Measurements from ENCODE around the gene LDLR. TPM values are rescaled to one million over a fixed set of nuclear protein-coding genes. Genes with fewer than 3 reads are reported as not detected.
A peak's percentile ranks its signal among the peaks of the same experiment; 100 is the strongest.
"Not testable (repeated sequence)": the region's sequence is repeated elsewhere in the genome, so short reads cannot be mapped to it uniquely, and the experiment has no call there.

LDLR gene
- total RNA-seq, 1 experiment from 2014 or later, result 51.6 TPM

GRCh38 chr19:11105014-11105636 is 15.9 kb downstream of the LDLR start:
- no peak overlapping the region for H3K4me3 ChIP-seq
- H3K9me3 ChIP-seq (replicated peaks), result no peaks in the 10 kb centered on the region
- H3K27ac ChIP-seq, result no peak overlapping the region
- no peak for DNase-seq
- H3K27me3 ChIP-seq, result no peaks in the 10 kb centered on the region
- no peaks in the 10 kb centered on the region for H3K4me1 ChIP-seq
- H3K36me3 ChIP-seq, result peaks cover 95% of the 10 kb centered on the region

GRCh38 chr19:11106477-11106876 is 17.2 kb downstream of the LDLR start:
- H3K27ac ChIP-seq, result no peak overlapping the region
- peaks cover 99% of the 10 kb centered on the region for H3K36me3 ChIP-seq
- H3K9me3 ChIP-seq (replicated peaks), result no peaks in the 10 kb centered on the region

DNA sequence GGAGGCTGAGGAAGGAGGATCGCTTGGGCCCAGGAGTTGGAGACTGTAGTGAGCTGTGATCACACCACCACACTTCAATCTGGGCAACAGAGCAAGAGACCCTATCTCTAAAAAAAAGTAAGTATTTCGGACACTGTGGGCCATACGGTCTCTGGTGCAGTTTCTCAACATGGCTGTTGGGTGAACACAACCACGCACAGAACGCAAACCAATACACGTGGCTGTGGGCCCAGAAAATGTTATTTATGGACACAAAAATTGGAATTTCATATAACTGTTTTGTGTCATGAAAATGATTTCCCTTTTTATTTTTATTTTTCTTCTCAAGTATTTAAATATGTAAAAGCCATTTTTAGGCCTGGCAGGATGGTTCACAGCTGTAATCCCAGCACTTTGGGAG is 19.5 kb downstream of the LDLR start:
- H3K4me1 ChIP-seq, result no peaks in the 10 kb centered on the region
- no peak overlapping the region for H3K27ac ChIP-seq
- no peak overlapping the region for H3K4me3 ChIP-seq
- no peak for DNase-seq
- H3K9me3 ChIP-seq (replicated peaks), result no peaks in the 10 kb centered on the region
- H3K36me3 ChIP-seq, result peaks cover 92% of the 10 kb centered on the region
- no peaks in the 10 kb centered on the region for H3K27me3 ChIP-seq

More at GRCh38 chr19:11106477-11106876, 17.2 kb downstream of the LDLR start:
- H3K4me3 ChIP-seq, result no peak overlapping the region
- DNase-seq, result no peak
- no peaks in the 10 kb centered on the region for H3K27me3 ChIP-seq
- H3K4me1 ChIP-seq, result no peaks in the 10 kb centered on the region

DNA sequence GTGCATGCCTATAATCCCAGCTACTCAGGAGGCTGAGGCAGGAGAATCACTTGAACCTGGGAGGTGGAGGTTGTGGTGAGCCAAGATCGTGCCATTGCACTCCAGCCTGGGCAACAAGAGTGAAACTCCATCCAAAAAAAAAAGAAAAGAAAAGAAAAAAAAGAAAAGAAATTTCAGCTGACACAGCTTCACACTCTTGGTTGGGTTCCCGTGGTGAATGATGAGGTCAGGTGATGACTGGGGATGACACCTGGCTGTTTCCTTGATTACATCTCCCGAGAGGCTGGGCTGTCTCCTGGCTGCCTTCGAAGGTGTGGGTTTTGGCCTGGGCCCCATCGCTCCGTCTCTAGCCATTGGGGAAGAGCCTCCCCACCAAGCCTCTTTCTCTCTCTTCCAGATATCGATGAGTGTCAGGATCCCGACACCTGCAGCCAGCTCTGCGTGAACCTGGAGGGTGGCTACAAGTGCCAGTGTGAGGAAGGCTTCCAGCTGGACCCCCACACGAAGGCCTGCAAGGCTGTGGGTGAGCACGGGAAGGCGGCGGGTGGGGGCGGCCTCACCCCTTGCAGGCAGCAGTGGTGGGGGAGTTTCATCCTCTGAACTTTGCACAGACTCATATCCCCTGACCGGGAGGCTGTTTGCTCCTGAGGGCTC is 22.0 kb downstream of the LDLR start:
- Histone ChIP-seq H3K4me3 (no peak overlapping the region), H3K9me3 (replicated peaks) (no peaks in the 10 kb centered on the region), H3K27ac (no peak overlapping the region), H3K4me1 (no peaks in the 10 kb centered on the region), H3K36me3 (peaks cover 89% of the 10 kb centered on the region), H3K27me3 (no peaks in the 10 kb centered on the region)
- no peak for DNase-seq

DNA sequence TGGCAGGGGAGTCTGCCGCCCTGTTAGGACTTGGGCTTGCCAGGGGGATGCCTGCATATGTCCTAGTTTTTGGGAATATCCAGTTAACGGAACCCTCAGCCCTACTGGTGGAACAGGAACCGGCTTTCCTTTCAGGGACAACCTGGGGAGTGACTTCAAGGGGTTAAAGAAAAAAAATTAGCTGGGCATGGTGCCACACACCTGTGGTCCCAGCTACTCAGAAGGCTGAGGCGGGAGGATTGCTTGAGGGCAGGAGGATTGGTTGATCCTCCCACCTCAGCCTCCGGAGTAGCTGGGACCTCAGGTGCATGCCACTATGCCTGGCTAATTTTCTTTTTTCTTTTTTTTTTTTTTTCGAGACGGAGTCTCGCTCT is 22.5 kb downstream of the LDLR start:
- H3K36me3 ChIP-seq, result peaks cover 89% of the 10 kb centered on the region

DNA sequence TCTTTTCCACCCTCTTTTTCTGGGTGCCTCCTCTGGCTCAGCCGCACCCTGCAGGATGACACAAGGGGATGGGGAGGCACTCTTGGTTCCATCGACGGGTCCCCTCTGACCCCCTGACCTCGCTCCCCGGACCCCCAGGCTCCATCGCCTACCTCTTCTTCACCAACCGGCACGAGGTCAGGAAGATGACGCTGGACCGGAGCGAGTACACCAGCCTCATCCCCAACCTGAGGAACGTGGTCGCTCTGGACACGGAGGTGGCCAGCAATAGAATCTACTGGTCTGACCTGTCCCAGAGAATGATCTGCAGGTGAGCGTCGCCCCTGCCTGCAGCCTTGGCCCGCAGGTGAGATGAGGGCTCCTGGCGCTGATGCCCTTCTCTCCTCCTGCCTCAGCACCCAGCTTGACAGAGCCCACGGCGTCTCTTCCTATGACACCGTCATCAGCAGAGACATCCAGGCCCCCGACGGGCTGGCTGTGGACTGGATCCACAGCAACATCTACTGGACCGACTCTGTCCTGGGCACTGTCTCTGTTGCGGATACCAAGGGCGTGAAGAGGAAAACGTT is 24.0 kb downstream of the LDLR start:
- Histone ChIP-seq H3K27me3 (no peaks in the 10 kb centered on the region), H3K4me1 (no peaks in the 10 kb centered on the region), H3K4me3 (no peak overlapping the region), H3K9me3 (replicated peaks) (no peaks in the 10 kb centered on the region), H3K27ac (no peak overlapping the region), H3K36me3 (peaks cover 88% of the 10 kb centered on the region)
- DNase-seq, result no peak

More for the DNA sequence above, 22.5 kb downstream of the LDLR start:
- Histone ChIP-seq H3K27ac (no peak overlapping the region), H3K9me3 (replicated peaks) (no peaks in the 10 kb centered on the region), H3K4me3 (no peak overlapping the region), H3K4me1 (no peaks in the 10 kb centered on the region), H3K27me3 (no peaks in the 10 kb centered on the region)
- no peak for DNase-seq

DNA sequence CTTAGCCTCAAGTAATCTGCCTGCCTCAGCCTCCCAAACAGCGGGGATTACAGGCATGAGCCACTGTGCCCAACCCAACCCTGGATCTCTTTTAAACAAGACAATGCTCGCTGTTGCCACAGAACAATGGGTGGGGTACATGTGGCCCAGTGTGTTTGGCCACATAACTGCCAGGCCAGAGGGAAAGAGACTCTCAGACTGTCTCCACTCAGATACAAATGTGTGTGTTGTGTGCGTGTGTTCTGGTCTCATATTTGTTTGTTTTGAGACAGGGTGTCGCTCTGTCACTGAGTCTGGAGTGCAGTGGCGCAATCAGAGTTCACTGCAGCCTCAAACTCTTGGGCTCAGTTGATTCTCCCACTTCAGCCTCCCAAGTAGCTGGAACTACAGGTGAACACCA is 25.8 kb downstream of the LDLR start:
- Histone ChIP-seq H3K27ac (no peak overlapping the region), H3K4me1 (no peaks in the 10 kb centered on the region), H3K36me3 (peaks cover 85% of the 10 kb centered on the region), H3K4me3 (no peak overlapping the region), H3K27me3 (no peaks in the 10 kb centered on the region), H3K9me3 (replicated peaks) (no peaks in the 10 kb centered on the region)
- no peak for DNase-seq

DNA sequence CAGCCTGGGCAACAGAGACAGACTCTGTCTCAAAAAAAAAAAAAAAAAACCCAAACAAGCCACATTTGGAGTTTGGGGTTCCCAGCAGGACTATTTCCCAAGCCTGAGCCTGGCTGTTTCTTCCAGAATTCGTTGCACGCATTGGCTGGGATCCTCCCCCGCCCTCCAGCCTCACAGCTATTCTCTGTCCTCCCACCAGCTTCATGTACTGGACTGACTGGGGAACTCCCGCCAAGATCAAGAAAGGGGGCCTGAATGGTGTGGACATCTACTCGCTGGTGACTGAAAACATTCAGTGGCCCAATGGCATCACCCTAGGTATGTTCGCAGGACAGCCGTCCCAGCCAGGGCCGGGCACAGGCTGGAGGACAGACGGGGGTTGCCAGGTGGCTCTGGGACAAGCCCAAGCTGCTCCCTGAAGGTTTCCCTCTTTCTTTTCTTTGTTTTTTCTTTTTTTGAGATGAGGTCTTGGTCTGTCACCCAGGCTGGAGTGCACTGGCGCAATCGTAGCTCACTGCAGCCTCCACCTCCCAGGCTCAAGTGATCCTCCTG is 26.7 kb downstream of the LDLR start:
- Histone ChIP-seq H3K27ac (no peak overlapping the region), H3K9me3 (replicated peaks) (no peaks in the 10 kb centered on the region), H3K4me3 (no peak overlapping the region), H3K4me1 (no peaks in the 10 kb centered on the region), H3K27me3 (no peaks in the 10 kb centered on the region), H3K36me3 (peaks cover 85% of the 10 kb centered on the region)
- DNase-seq, result no peak

DNA sequence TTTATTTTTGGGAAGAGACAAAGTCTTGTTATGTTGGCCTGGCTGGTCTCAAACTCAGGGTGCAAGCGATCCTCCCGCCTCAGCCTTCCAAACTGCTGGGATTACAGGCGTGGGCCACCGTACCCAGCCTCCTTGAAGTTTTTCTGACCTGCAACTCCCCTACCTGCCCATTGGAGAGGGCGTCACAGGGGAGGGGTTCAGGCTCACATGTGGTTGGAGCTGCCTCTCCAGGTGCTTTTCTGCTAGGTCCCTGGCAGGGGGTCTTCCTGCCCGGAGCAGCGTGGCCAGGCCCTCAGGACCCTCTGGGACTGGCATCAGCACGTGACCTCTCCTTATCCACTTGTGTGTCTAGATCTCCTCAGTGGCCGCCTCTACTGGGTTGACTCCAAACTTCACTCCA is 27.2 kb downstream of the LDLR start:
- Histone ChIP-seq H3K27me3 (no peaks in the 10 kb centered on the region), H3K27ac (no peak overlapping the region), H3K36me3 (peaks cover 82% of the 10 kb centered on the region), H3K4me1 (no peaks in the 10 kb centered on the region), H3K4me3 (no peak overlapping the region), H3K9me3 (replicated peaks) (no peaks in the 10 kb centered on the region)
- DNase-seq, result no peak

GRCh38 chr19:11121963-11122362 is 32.7 kb downstream of the LDLR start:
- H3K9me3 ChIP-seq (replicated peaks); H3K4me3 ChIP-seq; H3K27ac ChIP-seq; H3K4me1 ChIP-seq; H3K27me3 ChIP-seq; DNase-seq: not testable (repeated sequence)
- peaks cover 81% of the 10 kb centered on the region for H3K36me3 ChIP-seq

- Histone ChIP-seq H3K4me1 (no peaks in the 10 kb centered on the region), H3K9me3 (replicated peaks) (no peaks in the 10 kb centered on the region), H3K27ac (no peak overlapping the region), H3K4me3 (no peak overlapping the region), H3K36me3 (peaks cover 82% of the 10 kb centered on the region), H3K27me3 (no peaks in the 10 kb centered on the region)
- no peak for DNase-seq
Observed at GRCh38 chr19:11123114-11123513, 33.9 kb downstream of the LDLR start.

GRCh38 chr19:11124157-11124556 is 34.9 kb downstream of the LDLR start:
- peaks cover 83% of the 10 kb centered on the region for H3K36me3 ChIP-seq
- not testable (repeated sequence) for H3K4me1 ChIP-seq; H3K4me3 ChIP-seq; H3K9me3 ChIP-seq (replicated peaks); H3K27me3 ChIP-seq; H3K27ac ChIP-seq; DNase-seq

DNA sequence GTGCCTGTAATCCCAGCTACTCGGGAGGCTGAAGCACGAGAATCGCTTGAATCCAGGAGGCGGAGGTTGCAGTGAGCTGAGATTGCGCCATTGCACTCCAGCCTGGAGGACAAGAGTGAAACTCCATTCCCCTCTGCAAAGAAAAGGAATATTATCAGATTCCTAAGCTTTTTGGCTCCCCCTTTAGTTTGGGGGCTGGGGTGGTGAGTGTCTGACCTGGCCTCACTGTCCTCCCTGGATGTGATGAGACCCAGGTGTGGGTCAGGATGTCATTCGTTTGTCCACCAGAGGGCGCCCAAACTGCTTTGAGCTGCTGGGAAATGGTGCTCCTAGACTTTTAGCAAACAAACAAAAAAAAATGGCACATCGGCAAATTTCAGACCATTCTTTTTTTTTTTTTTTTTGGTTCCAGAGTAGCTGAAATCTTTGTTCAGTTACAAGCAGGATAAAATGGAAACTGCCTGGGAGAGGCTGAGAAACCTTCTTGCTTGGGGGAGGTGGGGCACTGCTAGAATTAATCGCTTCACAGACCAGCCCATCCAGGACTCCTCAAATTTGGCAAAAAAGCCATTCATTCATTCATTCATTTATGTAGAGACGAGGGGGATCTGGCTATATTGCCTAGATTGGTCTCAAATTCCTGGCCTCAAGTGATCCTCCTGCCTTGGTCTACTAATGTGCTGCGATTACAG is 36.9 kb downstream of the LDLR start:
- Histone ChIP-seq H3K36me3 (peaks cover 83% of the 10 kb centered on the region), H3K9me3 (replicated peaks) (no peaks in the 10 kb centered on the region), H3K4me3 (no peak overlapping the region), H3K27ac (no peak overlapping the region), H3K27me3 (no peaks in the 10 kb centered on the region), H3K4me1 (no peaks in the 10 kb centered on the region)
- peak; percentile 71 to 87 for DNase-seq

DNA sequence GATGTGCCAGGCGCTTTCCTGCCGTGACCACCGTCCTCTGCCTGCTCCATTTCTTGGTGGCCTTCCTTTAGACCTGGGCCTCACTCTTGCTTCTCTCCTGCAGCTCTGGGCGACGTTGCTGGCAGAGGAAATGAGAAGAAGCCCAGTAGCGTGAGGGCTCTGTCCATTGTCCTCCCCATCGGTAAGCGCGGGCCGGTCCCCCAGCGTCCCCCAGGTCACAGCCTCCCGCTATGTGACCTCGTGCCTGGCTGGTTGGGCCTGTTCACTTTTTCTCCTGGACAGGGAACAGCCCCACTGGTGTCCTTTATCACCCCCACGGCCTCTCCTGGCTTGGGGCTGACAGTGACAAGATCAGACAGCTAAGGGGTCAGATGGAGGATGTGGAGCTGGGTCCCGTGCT is 38.6 kb downstream of the LDLR start:
- no peaks in the 10 kb centered on the region for H3K4me1 ChIP-seq
- no peak overlapping the region for H3K27ac ChIP-seq
- no peak for DNase-seq
- H3K36me3 ChIP-seq, result peaks cover 92% of the 10 kb centered on the region
- H3K27me3 ChIP-seq, result no peaks in the 10 kb centered on the region
- H3K9me3 ChIP-seq (replicated peaks), result no peaks in the 10 kb centered on the region
- H3K4me3 ChIP-seq, result no peak overlapping the region

GRCh38 chr19:11130824-11131455 is 41.7 kb downstream of the LDLR start:
- H3K36me3 ChIP-seq, result peaks cover 69% of the 10 kb centered on the region
- H3K27ac ChIP-seq, result no peak overlapping the region
- DNase-seq, result peak; percentile 63 to 77

More at GRCh38 chr19:11130824-11131455, 41.7 kb downstream of the LDLR start:
- no peak overlapping the region for H3K4me3 ChIP-seq
- H3K9me3 ChIP-seq (replicated peaks), result no peaks in the 10 kb centered on the region
- no peaks in the 10 kb centered on the region for H3K4me1 ChIP-seq
- no peaks in the 10 kb centered on the region for H3K27me3 ChIP-seq
